Activated naive CD8-positive, alpha-beta T cell treated with anti-CD3 and anti-CD28 coated beads, Interleukin-2, amount 50 U/mL, for 24 hours (primary cell): Measurements from ENCODE around the gene SNAP25.

Experiments
- ATAC-seq: fragments of 150-1000 bp; cut with Tn5 transposase; one replicate; pipeline ENCODE4 v1.10.0; 2021
- DNase-seq: peaks from one replicate; pipeline ENCODE4 v3.0.0; 2021
- H3K27ac Mint-ChIP-seq: one replicate; pipeline ENCODE4 v1.8.0; 2021; ENCODE audit warnings: mild to moderate bottlenecking, mixed read lengths
- H3K27me3 Mint-ChIP-seq: one replicate; pipeline ENCODE4 v1.8.0; 2021; ENCODE audit warnings: mixed read lengths
- H3K36me3 Mint-ChIP-seq: one replicate; pipeline ENCODE4 v1.8.0; 2021; ENCODE audit warnings: low read depth, mixed read lengths
- H3K4me1 Mint-ChIP-seq: one replicate; pipeline ENCODE4 v1.8.0; 2021; ENCODE audit warnings: mixed read lengths
- H3K4me3 Mint-ChIP-seq: one replicate; pipeline ENCODE4 v1.8.0; 2021; ENCODE audit warnings: mild to moderate bottlenecking, moderate library complexity, mixed read lengths
- H3K9me3 Mint-ChIP-seq: one replicate; pipeline ENCODE4 v1.8.0; 2021; ENCODE audit warnings: mixed read lengths

Gene SNAP25

DNA sequence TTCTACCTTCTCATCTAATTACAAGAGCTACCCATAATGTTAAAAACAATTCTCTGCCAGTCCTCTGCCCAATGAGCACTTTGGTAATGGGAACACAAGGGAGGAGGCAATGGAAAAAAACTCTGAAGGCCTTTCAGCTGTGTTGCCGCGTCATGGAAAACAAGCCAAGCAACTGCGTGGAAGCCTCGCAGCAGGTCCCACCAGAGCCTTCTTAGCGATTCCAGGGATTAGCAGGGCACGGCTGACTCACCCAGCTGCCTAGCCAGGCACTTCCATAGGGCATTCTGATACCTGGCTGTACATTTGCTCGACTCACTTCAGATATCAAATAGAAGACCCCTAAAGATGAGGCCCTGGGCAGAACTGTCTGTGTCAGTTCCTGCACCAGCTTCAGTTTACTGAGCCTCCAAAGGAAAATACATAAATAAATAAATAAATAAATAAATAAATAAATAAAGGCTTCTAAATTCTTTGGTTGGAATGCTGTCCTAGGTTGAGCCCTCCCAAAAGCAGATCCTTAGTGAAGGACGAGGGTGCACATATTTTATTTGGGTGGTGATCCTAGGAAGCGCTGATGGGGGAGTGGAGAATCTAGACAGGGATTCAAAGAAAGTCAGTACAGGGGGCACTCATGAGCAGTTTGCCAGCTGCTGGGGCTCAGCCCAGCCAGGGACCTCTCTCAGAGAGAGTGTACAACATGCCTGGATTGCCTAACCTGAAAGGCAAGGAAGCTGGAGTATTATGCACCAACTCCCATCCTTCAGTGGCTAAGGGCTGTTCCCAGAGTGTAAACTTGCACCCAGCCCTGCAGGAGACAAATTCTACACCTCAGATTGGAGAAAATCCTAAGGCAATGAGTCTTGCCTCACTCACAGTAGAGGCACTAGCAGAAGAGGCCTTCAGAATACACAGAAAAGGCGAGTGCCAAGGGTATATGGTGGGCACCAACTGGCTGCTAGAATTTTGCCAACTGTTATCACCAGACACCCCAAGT is 18.2 kb downstream of the SNAP25 start:
- Mint-ChIP-seq H3K9me3 (no peaks in the 10 kb centered on the region), H3K4me3 (no peak overlapping the region), H3K36me3 (no peaks in the 10 kb centered on the region), H3K27me3 (peaks cover 7% of the 10 kb centered on the region), H3K27ac (no peak overlapping the region), H3K4me1 (no peaks in the 10 kb centered on the region)
- no peak for DNase-seq
- ATAC-seq = no peak

DNA sequence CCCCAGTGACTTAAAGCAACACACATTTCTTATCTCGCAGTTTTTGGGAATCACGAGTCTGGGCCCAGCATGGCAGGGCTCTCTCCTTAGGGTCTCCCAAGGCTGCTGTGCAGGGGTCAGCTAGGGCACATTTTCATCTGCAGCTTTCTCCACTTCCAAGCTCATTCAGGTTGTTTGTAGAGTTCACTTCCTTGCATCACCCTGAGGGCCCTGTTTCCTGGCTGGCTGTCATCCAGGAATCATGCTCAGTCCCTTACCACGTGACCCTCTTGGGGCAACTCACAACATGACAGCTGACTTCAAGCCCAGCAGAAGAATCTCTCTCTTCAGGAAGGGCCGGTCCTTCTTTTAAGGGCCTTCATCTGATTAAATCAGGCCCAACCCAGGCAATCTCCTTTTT is 21.3 kb downstream of the SNAP25 start:
- no peaks in the 10 kb centered on the region for H3K4me1 Mint-ChIP-seq
- H3K9me3 Mint-ChIP-seq = no peaks in the 10 kb centered on the region
- no peak overlapping the region for H3K27ac Mint-ChIP-seq
- no peaks in the 10 kb centered on the region for H3K36me3 Mint-ChIP-seq
- H3K27me3 Mint-ChIP-seq = no peaks in the 10 kb centered on the region
- H3K4me3 Mint-ChIP-seq = no peak overlapping the region
- ATAC-seq (no peak), DNase-seq (no peak)

DNA sequence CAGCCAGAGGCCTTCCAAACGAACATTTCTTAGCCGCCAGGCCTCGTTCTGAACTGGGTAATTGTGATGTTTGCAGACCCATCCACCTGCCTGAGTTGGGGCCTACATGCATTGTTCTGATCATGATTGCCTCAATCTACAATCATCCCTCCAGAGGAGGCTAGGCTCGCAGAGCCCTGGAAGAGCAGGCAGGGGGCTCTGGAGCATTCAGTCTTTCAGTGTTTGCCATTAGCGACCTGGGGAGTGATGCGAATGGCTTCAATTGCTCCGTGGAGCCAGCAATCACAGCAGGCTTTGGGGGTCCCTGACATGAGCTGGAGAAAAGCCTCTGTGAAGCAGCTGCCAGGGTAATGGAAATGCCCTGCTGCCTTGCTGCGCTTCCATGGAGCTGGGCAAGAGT is 22.0 kb downstream of the SNAP25 start:
- DNase-seq = no peak
- Mint-ChIP-seq H3K9me3 (no peaks in the 10 kb centered on the region), H3K4me1 (no peaks in the 10 kb centered on the region), H3K36me3 (no peaks in the 10 kb centered on the region), H3K4me3 (no peak overlapping the region), H3K27ac (no peak overlapping the region), H3K27me3 (no peaks in the 10 kb centered on the region)
- no peak for ATAC-seq

- DNase-seq (no peak), ATAC-seq (no peak)
- no peaks in the 10 kb centered on the region for H3K4me1 Mint-ChIP-seq
- H3K36me3 Mint-ChIP-seq = no peaks in the 10 kb centered on the region
- no peak overlapping the region for H3K4me3 Mint-ChIP-seq
- H3K27ac Mint-ChIP-seq = no peak overlapping the region
- H3K27me3 Mint-ChIP-seq = no peaks in the 10 kb centered on the region
- no peaks in the 10 kb centered on the region for H3K9me3 Mint-ChIP-seq
Measured at GRCh38 chr20:10242166-10242565, 23.5 kb downstream of the SNAP25 start.

- Mint-ChIP-seq H3K27ac (no peak overlapping the region), H3K27me3 (no peaks in the 10 kb centered on the region), H3K9me3 (no peaks in the 10 kb centered on the region), H3K4me3 (no peak overlapping the region), H3K36me3 (no peaks in the 10 kb centered on the region), H3K4me1 (no peaks in the 10 kb centered on the region)
- DNase-seq = no peak
- ATAC-seq = no peak
Measured at GRCh38 chr20:10247440-10247839, 28.8 kb downstream of the SNAP25 start.

GRCh38 chr20:10249048-10249770 is 30.6 kb downstream of the SNAP25 start:
- no peaks in the 10 kb centered on the region for H3K36me3 Mint-ChIP-seq
- H3K27ac Mint-ChIP-seq = no peak overlapping the region
- no peak overlapping the region for H3K4me3 Mint-ChIP-seq
- ATAC-seq (no peak), DNase-seq (no peak)
- H3K9me3 Mint-ChIP-seq = no peaks in the 10 kb centered on the region
- peaks cover under 1% of the 10 kb centered on the region for H3K4me1 Mint-ChIP-seq
- H3K27me3 Mint-ChIP-seq = peaks cover under 1% of the 10 kb centered on the region

- Mint-ChIP-seq H3K27ac (no peak overlapping the region), H3K27me3 (peaks cover 3% of the 10 kb centered on the region), H3K36me3 (no peaks in the 10 kb centered on the region), H3K4me3 (no peak overlapping the region), H3K9me3 (no peaks in the 10 kb centered on the region), H3K4me1 (peaks cover 2% of the 10 kb centered on the region)
- no peak for DNase-seq
- no peak for ATAC-seq
Measured at GRCh38 chr20:10249822-10250221, 31.2 kb downstream of the SNAP25 start.

DNA sequence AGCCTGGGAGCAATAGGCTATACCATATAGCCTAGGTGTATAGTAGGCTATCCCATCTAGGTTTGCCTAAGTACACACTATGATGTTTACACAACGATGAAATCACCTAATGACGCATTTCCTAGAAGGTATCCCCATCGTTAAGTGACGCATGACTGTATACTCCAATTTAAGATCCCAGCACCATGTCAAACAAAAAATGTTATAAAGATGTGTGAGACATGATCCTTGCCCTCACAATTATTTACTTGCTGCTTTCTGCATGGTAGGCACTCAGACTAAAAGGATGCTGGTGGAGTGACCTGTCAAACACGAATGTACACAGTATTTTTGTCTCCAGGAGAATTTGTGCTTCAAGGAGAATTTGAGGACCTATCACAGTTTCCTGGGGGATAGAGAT is 32.3 kb downstream of the SNAP25 start:
- Mint-ChIP-seq H3K27me3 (peaks cover 3% of the 10 kb centered on the region), H3K27ac (no peak overlapping the region), H3K9me3 (no peaks in the 10 kb centered on the region), H3K4me1 (peaks cover 2% of the 10 kb centered on the region), H3K36me3 (no peaks in the 10 kb centered on the region), H3K4me3 (no peak overlapping the region)
- no peak for DNase-seq
- ATAC-seq = no peak

GRCh38 chr20:10253780-10254179 is 35.1 kb downstream of the SNAP25 start:
- H3K27ac Mint-ChIP-seq = no peak overlapping the region
- ATAC-seq (peak; percentile 20), DNase-seq (no peak)

DNA sequence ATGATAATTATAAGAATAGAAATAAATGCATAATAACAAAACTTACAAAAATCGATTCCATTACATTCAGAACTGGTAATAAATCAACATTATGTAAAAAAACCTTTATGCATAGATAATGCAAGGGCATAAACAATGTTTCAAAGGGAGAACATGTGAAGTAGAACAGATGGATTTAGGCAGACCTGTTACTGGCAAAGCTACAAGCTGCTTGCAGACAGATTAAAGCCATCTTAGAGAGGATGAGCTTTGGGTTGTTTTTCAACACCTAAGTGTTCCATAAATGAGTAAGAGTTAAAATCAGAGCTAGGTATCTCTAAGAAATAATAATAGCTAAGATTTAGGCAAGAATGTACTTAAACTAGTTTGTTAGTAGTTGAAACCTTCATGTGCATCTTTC is 37.2 kb downstream of the SNAP25 start:
- no peaks in the 10 kb centered on the region for H3K9me3 Mint-ChIP-seq
- no peak overlapping the region for H3K27ac Mint-ChIP-seq
- DNase-seq (no peak), ATAC-seq (no peak)
- H3K27me3 Mint-ChIP-seq = peaks cover 3% of the 10 kb centered on the region
- H3K4me3 Mint-ChIP-seq = no peak overlapping the region
- peaks cover 2% of the 10 kb centered on the region for H3K4me1 Mint-ChIP-seq
- H3K36me3 Mint-ChIP-seq = no peaks in the 10 kb centered on the region

More at GRCh38 chr20:10253780-10254179, 35.1 kb downstream of the SNAP25 start:
- H3K4me3 Mint-ChIP-seq = no peak overlapping the region
- H3K36me3 Mint-ChIP-seq = no peaks in the 10 kb centered on the region
- peaks cover 2% of the 10 kb centered on the region for H3K4me1 Mint-ChIP-seq
- peaks cover 3% of the 10 kb centered on the region for H3K27me3 Mint-ChIP-seq
- no peaks in the 10 kb centered on the region for H3K9me3 Mint-ChIP-seq

DNA sequence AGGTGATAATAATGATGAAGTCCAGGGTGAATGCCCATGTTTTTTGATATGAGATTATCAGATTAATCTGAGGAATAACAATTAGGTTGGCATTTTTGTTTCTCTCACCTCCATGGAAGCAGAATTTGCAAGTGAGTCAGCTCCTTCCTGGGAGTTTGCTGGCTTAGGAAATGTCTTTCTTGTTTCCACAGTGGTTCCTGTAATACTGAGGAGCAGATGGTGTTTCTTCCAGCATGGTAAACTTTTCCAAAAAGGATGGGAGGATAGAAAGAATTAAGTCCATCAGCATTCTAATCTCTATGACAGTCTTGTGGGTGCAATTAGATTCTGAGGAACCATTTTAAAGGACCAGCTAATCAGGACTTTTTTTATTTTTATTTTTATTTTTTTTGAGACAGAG is 40.5 kb downstream of the SNAP25 start:
- no peaks in the 10 kb centered on the region for H3K36me3 Mint-ChIP-seq
- no peaks in the 10 kb centered on the region for H3K9me3 Mint-ChIP-seq
- H3K4me3 Mint-ChIP-seq = no peak overlapping the region
- H3K27me3 Mint-ChIP-seq = peaks cover 3% of the 10 kb centered on the region
- DNase-seq (no peak), ATAC-seq (no peak)
- peaks cover 2% of the 10 kb centered on the region for H3K4me1 Mint-ChIP-seq
- H3K27ac Mint-ChIP-seq = no peak overlapping the region

GRCh38 chr20:10260316-10260715 is 41.7 kb downstream of the SNAP25 start:
- no peak for ATAC-seq

DNA sequence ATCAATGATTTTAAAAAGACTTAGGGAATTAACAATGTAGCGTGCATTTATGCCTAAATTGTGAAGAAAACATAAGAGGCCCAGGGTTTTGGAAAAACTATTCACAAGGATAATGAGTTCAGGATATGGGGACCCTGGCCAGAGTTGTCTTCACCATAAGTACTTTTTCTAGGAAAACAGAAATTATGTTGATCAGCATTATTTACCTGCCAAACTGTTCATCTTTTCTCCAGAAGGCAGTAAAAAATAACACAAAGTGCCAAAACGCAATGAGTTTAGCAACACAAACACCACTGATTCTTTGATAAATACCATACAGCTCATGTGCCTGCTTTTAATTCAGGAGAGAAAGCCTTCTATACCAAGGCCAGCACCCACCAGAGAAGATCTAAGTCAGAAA is 43.1 kb downstream of the SNAP25 start:
- no peak for DNase-seq
- Mint-ChIP-seq H3K27me3 (no peaks in the 10 kb centered on the region), H3K36me3 (no peaks in the 10 kb centered on the region), H3K27ac (no peak overlapping the region), H3K4me1 (no peaks in the 10 kb centered on the region), H3K9me3 (no peaks in the 10 kb centered on the region), H3K4me3 (no peak overlapping the region)
- no peak for ATAC-seq

More at GRCh38 chr20:10260316-10260715, 41.7 kb downstream of the SNAP25 start:
- Mint-ChIP-seq H3K27ac (no peak overlapping the region), H3K27me3 (no peaks in the 10 kb centered on the region), H3K4me1 (no peaks in the 10 kb centered on the region), H3K4me3 (no peak overlapping the region), H3K36me3 (no peaks in the 10 kb centered on the region), H3K9me3 (no peaks in the 10 kb centered on the region)
- DNase-seq = no peak

- ATAC-seq (no peak), DNase-seq (no peak)
- Mint-ChIP-seq H3K36me3 (no peaks in the 10 kb centered on the region), H3K27ac (no peak overlapping the region), H3K27me3 (no peaks in the 10 kb centered on the region), H3K9me3 (no peaks in the 10 kb centered on the region), H3K4me1 (no peaks in the 10 kb centered on the region), H3K4me3 (no peak overlapping the region)
Measured at GRCh38 chr20:10263385-10264165, 44.9 kb downstream of the SNAP25 start.
